ENCODE measurements around the gene HNRNPC.
"Not testable (repeated sequence)": the region's sequence is repeated elsewhere in the genome, so short reads cannot be mapped to it uniquely, and the experiment has no call there.

HNRNPC gene

DNA sequence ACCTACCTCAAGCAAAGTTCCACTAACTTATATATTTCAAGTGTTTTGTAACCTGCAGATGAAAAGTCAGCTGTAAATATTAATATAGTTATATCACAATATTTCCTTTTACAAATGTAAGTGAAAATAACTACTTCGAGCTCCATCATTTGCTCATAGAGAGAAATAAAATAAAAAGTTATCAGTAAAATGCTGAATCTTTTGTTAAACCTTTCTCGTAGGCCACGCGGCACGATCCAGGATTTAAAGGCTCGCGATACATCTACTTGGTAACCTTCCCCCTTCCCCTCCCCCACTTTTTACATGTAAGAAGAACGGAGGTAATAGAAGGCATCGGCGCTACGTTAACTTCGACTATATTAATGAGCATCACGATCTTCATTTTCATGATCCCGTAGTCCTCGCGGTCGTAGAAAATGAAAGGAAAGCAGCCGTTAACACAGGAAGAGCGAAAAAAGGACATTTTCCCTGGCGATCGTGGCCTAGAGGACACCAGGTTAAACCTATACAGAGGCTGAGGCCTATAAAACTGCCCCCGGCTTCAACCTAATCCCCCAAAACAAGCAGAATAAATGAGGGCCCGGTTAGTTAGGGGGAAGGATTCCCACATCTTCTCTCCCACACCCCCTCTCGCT, 508 bp downstream of the HNRNPC start:
- DNase-seq, result peak; percentile 51

DNA sequence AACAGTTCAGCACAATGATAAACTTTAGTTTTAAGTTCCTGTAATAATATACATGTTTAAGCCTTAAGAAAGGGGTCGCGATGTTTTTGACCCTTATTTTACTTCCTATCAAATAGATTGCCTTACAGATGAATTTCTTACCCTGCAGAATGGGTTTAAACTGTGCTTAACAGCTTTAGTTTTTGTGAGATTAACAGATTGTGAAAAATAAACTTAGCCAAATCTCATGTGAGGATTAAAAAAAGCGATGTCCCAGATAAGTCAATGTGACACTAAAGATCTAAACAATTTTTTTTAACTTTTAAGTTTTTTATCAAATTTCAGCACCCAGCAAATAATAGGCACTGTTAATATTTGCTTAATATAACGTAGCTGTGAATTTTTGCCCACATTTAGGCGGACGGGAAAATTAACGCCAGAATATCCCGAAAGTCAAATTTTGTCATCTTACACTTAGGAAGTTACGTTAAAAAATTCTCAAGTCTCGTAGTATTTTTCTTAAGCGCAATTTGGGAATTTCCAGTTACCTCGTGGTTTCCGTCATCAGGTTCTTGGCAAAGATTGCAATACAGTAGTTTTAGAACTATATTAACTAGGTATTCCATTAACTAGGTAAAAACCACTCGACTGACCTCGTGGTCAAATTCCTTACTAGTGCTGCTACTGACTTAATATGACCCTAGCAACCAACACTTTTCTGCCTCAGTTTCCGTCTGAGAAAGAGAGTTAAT, 1.2 kb downstream of the HNRNPC start:
- no peak for DNase-seq

DNA sequence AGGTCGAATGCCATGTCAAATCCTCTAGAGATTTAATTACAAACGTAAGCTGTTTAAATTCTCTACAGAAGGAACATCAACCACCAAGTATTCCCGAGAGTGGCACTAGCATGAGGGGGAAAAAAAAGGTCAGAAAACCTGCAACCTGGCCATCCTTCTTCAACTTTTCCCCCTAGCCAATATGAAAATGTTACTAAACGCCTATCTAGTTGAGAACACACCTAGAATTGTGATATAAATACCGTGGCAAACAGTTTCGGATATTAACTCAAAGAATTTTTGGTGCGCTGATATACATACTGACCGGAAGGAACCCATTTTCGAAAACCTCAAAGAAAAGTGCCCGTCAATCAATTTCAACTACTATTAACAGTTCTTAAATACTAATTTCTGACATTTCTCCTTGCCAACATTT, 1.8 kb downstream of the HNRNPC start:
- no peak for DNase-seq

DNA sequence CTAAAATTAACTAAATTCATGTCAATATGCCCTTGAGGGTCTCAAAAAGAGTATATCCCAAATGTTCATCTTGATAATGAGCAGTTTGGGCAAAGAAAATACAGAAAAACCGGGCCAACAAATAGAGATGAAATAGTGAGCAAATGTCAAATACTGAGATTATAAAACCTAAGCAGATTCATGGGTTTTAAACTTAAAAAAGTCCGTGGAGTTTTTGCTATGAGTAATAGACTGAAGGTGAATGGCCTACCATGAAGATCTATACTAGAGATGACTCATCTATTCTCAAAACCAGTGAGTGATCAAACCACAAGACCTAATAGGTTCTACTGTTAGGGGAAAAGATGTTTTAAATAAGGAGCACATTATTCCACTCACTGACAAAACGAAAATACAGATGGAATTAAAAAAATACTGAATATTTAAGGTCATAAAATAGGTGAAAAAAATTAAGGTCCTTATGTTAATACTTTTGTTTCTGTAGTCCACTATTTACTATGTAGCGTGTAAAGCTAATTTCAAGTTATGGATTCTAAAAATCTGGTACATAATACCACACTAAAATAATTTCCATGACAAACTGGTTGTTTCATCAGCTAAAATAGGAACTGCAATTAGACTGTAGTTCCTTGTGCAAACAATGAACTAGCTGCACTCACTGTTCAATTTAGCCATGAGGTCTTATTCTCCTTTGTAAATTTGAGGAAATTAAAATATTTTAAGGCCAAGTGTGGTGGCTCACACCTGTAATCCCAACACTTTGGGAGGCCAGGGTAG, 5.0 kb downstream of the HNRNPC start:
- no peak for DNase-seq

DNA sequence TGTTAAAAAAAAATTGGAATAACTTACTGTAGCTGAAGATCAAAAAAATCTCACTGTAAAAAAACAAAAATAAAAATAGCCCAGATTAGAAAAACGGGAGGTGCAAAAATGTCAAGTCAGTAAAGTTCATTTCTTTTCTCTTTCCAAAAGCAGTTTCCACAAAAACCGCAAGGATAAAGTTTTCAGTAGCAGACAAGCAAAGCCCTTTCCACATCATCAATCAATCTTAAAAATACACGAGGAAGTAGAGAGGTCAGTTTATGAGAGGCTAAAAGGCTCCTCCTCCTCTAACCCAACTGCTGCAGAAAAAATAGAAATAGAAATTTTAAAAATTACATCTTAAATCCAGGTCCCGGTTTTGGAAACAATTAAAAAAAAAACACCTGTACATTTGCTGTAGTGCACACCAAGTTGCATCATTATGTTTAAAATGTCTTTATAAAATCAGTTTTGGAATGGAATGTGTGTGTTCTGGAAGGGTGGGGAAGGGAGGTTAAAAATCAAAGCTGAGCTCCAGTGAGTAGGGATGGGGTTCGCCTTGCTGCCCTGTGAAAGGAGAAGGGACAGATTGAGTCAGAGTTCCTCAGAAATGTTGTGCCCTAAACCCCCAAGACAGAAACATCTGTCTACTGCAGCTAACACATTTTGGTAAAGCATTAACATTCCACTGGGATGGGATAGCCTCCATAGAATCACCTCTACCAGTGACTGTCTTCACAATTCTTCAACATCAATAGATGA, 5.8 kb downstream of the HNRNPC start:
- no peak for DNase-seq

DNA sequence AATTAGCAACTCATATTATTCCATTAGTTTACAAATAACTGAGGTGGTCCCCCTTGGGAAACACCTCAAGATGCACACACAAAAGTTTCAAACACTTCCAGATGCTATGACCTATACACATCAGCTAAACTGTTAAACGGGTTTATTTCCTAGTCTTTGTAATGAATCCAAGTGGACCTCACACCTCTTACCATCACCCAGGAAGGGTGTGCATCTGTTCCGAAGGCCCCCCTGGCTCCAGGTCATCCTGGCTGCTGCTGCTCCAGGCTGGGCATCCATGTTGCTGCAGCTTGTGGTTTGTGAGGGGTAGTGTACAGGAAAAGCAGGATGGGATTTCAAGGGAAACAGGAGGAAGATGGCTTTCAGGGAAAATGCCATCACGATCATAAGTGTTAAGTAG, 6.8 kb downstream of the HNRNPC start:
- no peak for DNase-seq

DNA sequence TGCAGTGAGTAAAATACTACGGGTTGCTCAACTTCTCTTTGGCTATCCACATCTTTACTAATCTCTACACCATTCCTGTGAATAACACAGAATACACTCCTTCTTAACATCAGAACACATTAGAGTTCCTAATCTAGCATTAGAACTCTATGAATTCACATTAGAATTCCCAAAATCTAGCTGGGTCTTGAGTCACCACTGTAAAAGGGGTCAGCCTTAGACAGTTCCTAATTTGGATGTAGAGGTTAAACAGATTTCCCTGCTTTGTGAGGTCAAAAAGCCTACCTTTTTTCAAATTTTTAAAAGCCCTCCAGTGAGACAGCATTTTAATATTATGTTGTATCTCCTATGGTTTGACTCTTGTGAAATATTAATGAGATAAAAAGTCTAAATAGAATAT, 7.4 kb downstream of the HNRNPC start:
- no peak for DNase-seq

DNA sequence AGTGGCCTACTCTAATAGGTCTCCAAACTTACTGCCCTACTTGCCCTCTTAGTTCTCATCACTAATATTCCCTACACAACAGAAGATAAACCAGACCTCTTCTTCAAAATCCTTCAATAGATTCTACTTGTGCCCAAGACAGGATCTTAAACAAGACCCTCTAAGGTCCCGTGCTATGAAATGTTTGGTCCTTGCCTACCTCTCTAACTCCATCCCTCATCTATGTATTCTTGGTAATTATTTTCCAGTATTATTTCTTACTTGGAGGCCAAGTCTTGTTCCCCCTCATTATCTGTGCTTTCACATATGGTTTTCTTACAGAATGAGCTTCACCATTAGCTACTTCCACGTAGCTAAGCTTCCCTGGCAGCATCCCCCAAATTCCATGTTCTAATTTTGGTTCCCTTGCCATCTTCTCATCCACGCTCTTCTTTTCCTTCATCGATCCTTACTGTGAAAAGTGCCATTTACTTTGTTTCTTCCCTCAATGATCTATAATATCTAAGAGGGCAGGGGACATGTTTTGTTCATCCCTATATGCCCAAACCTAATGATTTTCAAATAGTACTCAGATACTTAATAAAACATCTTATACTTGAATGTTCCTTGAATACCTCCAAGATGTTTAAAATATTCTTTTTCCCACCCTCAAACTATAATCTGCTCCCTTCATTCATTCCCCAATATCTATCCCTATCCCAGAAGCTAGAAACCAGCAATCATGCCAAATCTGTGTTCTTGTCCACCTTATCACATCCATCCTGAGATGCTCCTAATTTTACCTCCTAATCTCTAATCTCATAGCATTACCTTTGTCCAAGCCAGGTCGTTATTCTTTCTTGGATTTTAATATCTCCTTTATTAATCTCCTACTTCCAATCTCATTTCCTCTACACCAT, 10.1 kb downstream of the HNRNPC start:
- no peak for DNase-seq

DNA sequence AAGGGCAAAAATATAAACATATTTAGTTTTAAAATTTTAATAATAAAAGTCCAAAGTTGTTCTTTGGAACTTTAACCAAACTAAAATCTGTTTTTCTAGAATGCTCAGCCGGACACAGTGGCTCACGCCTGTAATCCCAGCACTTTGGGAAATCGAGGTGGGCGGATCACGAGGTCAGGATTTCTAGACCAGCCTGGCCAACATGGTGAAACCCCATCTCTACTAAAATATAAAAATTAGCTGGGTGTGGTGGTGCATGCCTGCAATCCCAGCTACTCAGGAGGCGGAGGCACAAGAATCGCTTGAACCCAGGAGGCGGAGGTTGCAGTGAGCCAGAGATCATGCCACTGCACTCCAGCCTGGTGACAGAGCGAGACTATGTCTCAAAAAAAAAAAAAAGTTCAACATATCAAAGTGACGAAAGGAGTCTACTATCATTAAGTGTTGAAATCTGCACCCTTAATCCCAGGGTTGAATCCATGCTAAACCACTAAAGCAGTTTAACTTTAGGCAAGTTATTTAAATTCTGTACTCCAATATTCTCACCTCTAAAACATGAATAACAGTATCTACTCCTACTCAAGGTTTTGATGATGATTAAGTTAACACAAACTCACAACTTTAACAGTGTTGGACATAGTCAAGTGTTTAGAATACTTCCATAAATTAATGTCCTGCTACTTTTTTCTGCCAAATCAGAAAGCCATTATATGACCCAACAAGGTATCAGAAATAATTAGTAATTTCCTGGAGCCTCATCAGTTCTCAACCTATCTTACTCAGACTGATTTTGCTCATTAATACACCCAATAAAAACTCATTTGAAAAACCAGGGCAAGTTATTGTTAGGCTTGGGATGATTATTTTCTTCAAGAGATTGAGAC, 11.0 kb downstream of the HNRNPC start:
- no peak for DNase-seq

DNA sequence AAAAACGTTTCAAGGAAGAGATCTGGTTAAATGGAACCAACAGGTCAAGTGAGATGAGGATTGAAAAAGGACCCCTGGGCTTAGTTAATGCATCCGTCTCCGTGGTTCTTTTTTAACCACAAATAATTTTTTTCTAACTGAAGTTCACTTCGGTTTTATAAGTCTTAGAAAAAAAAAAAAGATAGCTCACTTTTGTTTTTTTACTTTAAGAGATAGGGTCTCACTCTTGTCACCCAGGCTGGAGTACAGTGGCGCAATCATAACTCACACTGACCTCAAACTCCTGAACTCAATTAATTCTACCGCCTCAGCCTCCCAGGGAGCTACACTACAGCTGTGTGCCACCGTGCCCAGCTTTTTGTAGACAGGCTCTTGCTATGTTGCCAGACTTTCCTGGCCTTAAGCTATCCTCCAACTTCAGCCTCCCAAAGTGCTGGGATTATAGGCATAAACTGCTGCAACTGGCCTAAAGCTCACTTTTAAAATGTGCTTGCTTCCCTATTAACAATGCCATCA, 11.8 kb downstream of the HNRNPC start:
- DNase-seq, result no peak

DNA sequence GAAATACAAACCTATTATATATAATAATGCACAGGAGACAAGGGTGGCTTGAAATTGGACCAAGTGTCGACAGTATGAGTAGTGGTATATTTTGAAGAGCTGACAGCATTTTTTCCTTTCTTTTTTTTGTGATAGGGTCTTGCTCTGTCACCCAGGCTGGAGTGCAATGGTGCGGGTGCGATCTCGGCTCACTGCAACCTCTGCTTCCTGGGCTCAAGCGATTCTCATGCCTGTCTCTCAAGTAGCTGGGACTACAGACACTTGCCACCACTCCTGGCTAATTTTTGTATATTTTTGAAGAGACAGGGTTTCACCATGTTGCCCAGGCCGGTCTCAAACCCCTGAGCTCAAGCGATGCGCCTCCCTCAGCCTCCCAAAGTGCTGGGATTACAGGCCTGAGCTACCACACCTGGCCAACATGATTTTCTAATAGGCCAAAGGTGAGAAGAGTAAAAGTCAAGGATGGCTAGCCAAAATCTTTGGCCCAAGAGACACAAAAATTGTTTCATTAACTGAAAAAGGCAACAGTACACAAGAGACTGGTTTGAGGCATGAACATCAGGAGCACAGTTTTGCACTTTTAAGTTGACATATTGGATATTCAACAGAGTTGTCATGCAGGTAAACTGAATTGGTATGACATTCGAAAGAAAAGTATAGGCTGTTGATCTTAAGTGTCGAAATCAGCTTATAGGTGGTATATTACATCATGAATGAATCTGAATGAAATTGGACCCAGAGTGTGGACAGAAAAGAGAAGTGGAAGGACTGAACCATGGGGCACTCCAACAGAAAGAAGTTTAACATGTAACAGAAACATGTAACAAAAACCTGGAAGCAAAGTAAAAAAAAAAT, 12.5 kb downstream of the HNRNPC start:
- no peak for DNase-seq

DNA sequence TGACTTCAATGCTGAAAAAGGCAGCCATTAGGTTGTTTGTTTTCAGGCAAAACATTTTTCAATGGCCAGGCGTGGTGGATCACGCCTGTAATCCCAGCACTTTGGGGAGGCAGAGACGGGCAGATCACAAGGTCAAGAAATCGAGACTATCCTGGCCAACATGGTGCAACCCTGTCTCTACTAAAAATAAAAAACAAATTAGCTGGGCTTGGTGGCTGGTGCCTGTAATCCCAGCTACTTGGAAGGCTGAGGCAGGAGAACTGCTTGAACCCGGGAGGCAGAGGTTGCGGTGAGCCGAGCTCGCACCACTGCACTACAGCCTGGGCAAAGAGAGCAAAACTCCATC, 13.2 kb downstream of the HNRNPC start:
- DNase-seq, result not testable (repeated sequence)

DNA sequence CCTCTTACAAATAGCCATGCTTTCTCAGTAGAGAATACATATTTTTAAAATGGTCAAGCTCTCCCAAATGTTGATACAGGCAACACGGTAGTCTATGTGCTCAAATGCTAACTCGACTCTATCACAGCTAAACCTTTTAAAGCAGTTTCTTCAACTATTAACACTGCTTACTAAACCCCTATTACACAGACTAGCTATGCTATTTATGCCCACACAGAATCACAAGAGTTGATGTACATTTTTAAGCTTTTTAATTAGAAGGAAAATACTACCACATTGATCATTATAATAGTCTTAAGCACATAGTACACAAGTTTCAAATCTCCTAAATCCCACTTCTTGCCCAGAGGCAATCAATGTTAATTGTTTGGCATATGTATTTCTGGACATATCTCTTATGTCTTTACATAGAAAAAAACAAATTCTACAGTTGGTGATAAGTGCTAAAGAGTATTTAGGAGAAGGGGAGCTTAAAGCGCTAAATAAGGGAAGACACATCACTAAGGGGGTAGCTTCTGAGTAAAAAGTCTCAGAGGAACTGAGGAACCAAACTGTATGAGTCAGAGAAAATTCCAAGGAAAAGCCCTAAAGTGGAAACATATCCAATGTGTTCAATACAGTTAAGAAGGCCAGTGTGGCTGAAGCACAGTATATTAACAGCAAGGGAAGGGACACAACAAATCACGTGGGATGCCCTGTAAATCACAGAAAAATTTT, 13.7 kb downstream of the HNRNPC start:
- no peak for DNase-seq

DNA sequence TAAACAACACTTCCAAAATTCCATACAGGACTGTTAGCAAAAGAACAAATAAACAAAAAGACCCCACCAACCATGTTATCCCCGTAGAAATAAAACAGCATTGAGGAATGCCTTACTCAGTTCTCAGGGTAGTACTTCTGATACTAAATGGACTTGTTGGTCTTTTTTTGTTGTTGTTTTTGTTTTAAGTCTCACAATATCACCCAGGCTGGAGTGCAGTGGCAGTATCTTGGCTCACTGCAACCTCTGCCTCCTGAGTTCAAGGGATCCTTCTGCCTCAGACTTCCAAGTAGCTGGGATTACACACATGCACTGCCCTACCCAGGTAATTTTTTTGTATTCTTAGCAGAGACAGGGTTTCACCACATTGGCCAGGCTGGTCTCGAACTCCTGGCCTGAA, 17.1 kb downstream of the HNRNPC start:
- DNase-seq, result no peak

DNA sequence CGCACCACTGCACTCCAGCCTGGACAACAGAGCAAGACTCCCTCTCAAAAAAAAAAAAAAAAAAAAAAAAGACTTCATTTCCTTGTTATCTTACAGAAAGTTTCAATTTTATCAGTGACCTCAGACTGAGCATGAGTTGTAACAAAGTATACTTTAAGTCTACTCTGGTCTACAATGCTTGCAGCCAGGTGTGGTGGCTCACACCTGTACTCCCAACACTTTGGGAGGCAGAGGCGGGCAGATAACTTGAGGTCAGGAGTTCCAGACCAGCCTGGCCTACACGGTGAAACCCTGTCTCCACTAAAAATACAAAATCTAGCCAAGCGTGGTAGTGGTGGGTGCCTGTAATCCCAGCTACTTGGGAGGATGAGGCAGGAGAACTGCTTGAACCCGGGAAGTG, 18.0 kb downstream of the HNRNPC start:
- DNase-seq, result no peak

DNA sequence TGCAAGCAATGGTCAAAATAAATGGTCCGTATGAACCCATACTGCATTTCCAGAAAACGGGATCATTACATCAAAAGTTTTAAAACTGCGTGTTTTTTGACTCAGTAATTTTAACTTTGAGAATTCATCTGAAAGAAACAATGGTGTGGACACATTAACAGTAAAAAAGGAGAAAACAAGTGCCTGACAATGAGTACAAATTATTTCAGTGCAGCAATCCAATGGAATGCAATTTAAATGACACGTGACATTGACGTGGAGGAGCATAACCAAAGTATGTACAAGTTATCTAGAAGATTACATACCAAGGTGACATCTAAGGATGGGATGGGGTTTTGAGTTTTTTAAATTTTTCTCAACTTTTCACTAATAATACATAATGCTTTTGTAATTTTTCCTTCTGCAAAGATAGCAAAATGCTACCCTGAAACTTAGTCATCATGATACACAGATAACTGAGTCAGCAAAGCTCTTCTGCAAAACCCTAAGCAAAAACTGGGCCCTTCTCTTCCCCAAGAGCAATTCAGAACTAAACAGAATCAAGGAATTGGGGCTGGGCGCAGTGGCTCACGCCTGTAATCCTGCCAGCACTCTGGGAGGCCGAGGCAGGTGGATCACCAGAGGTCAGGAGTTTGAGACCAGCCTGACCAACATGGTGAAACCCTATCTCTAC, 20.4 kb downstream of the HNRNPC start:
- no peak for DNase-seq

DNA sequence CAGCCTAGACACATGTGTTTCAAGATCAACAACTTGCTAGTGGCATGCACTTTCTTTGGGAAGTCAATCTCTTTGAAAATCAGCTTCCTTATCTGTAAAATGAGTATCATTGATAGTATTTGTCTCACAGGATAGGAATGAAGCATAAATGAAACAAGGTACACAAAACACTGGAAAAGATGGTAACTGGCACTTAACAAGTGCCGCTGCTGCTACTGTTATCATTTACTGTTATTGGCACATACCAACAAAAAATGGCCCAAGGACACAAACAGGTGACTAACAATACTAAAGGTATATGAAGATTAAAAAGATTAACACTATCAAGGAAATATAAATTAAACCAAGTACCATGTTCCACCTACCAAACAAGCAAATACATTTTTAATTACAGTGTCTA, 20.9 kb downstream of the HNRNPC start:
- no peak for DNase-seq

DNA sequence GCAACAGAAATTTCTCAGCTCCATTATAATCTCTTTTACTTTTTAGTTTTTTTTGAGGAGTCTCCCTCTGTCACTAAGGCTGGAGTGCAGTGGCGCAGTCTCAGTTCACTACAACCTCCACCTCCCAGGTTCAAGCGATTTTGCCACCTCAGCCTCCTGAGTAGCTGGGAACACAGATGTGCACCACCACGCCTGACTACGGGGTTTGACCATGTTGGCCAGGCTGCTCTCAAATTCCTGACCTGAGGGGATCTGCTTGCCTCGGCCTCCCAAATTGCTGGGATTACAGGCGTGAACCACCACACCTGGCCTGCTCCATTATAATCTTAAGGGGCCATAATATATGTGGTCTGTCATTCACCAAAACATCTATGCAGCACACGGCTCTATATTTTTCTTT, 23.4 kb downstream of the HNRNPC start:
- DNase-seq, result no peak

DNA sequence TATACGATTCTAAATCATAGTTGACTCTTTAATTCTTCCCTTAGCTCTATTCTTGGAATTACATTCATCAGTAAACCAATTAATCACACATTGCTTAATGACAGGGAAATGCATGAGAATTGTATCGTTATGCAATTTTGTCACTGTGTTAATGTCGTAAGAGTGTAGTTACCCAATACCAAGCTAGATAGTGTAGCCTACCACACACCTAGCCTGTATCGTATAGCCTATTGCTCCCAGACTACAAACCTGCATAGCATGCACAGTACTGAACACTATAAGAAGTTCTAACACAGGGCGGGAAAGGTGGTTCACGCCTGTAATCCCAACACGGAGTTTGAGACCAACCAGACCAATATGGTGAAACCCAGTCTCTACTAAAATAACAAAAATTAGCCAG, 24.7 kb downstream of the HNRNPC start:
- no peak for DNase-seq
